Smooth muscle cell (in vitro differentiated cells): ENCODE results near the gene ERGIC3. TPM values are rescaled to one million over a fixed set of nuclear protein-coding genes. Genes with fewer than 3 reads are reported as not detected.
A peak's percentile ranks its signal among the peaks of the same experiment; 100 is the strongest.
"Not testable (repeated sequence)": the region's sequence is repeated elsewhere in the genome, so short reads cannot be mapped to it uniquely, and the experiment has no call there.

Experiments
- DNase-seq: peaks from one replicate; lab custom pipeline; 2025; ENCODE audit not compliant: unreplicated experiment; lab: John Stamatoyannopoulos, UW
- H2AFZ ChIP-seq: fragments of 200-600 bp; sonication (generic); 2 replicates; pipeline ENCODE4 v1.6.0; 2016; ENCODE audit warnings: antibody characterized with exemption, low read depth, mild to moderate bottlenecking
- H3F3A ChIP-seq: fragments of 200-600 bp; sonication (generic); 2 replicates; pipeline ENCODE4 v1.6.0; 2017; ENCODE audit warnings: antibody characterized with exemption, low read depth
- H3K27ac ChIP-seq: fragments of 200-600 bp; sonication (generic); 2 replicates; pipeline ENCODE4 v1.5.1; 2016; ENCODE audit warnings: low read depth, mild to moderate bottlenecking
- H3K27me3 ChIP-seq: fragments of 200-600 bp; sonication (generic); 2 replicates; pipeline ENCODE4 v1.6.1; 2016; ENCODE audit warnings: low read depth, mild to moderate bottlenecking
- H3K36me3 ChIP-seq: fragments of 200-600 bp; sonication (generic); 2 replicates; pipeline ENCODE4 v1.5.1; 2016; ENCODE audit warnings: low read depth
- H3K4me1 ChIP-seq: fragments of 200-600 bp; sonication (generic); 2 replicates; pipeline ENCODE4 v1.5.1; 2016; ENCODE audit warnings: low read depth
- H3K4me2 ChIP-seq: fragments of 200-600 bp; sonication (generic); 2 replicates; pipeline ENCODE4 v1.6.0; 2016; ENCODE audit warnings: mild to moderate bottlenecking
- H3K4me3 ChIP-seq: fragments of 200-600 bp; sonication (generic); 2 replicates; pipeline ENCODE4 v1.5.1; 2016; ENCODE audit warnings: mild to moderate bottlenecking
- H3K79me2 ChIP-seq: fragments of 200-600 bp; sonication (generic); 2 replicates; pipeline ENCODE4 v1.6.0; 2016; ENCODE audit warnings: low read depth, mild to moderate bottlenecking
- H3K9ac ChIP-seq: fragments of 200-600 bp; sonication (generic); 2 replicates; pipeline ENCODE4 v1.6.0; 2016; ENCODE audit warnings: low read depth
- H3K9me3 ChIP-seq: fragments of 200-600 bp; sonication (generic); replicated peaks from 2 replicates; pipeline ENCODE4 v1.5.1; 2016; ENCODE audit warnings: low read depth
- H4K20me1 ChIP-seq: fragments of 200-600 bp; sonication (generic); 2 replicates; pipeline ENCODE4 v1.6.0; 2016; ENCODE audit warnings: low read depth
- WGBS: methylation state at CpG from one replicate; pipeline ENCODE4 v1.1.7; 2016; ENCODE audit warnings: low lambda C conversion rate; 5-methylcytosine and 5-hydroxymethylcytosine counted together
- polyA plus RNA-seq: library from polyadenylated mRNA; unstranded; fragments of >200 nt; fragmentation: Nextera tagmentation; extraction: Ambion mirVana; gene quantifications from 2 replicates; pipeline ENCODE4 v1.2.1, GENCODE V29; 2016
- total RNA-seq: library from RNA; depleted of rRNA; stranded (reverse); fragments of >200 nt; gene quantifications from 2 replicates; pipeline ENCODE4 v1.2.3, GENCODE V29; 2014
- TF ChIP-seq, protein P1 (sequence below): fragments of 200-600 bp; sonication (generic); IDR thresholded peaks from 2 replicates; pipeline ENCODE4 v1.5.1; 2017; ENCODE audit warnings: borderline replicate concordance, mild to moderate bottlenecking, antibody characterized with exemption; ENCODE audit not compliant: insufficient read depth, poor library complexity, severe bottlenecking

ERGIC3 gene
- total and polyA plus RNA-seq, 2 experiments from 2014 or later: 245 to 252 TPM

- no peaks in the 10 kb centered on the region for H3K27me3 ChIP-seq
- WGBS: 42% methylated on average over 3 of the region's 3 CpGs
- H3K4me2 ChIP-seq: no peak overlapping the region
Measured at GRCh38 chr20:35515949-35516645, 25.8 kb upstream of the ERGIC3 start.

DNA sequence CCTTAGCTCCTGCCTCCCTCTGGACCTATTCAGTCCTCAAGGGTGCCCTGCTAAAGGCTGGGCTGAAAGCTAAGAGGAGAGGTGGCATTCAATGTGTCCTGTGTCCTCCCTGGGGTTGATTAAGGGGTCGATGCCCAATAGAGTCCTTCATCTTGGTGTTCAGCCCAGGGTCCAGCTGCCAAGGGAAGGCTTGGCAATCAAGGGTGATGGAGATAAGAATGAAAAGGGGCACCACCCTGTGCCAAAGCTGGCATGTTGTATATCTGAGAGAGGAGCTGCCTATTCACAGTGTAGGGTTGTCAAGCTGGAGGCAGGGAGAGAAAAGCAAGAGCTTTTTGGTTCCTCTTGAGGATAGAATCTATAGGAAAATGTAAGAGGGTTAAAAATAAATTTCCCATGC is 24.8 kb upstream of the ERGIC3 start:
- no peaks in the 10 kb centered on the region for H3K4me1 ChIP-seq
- no peaks in the 10 kb centered on the region for H4K20me1 ChIP-seq
- no peaks in the 10 kb centered on the region for H3K9me3 ChIP-seq
- H3K36me3 ChIP-seq: no peaks in the 10 kb centered on the region
- H3K9ac ChIP-seq: no peak overlapping the region
- no peak overlapping the region for H3K4me2 ChIP-seq
- no peak overlapping the region for H3K27ac ChIP-seq
- no peak overlapping the region for H3K4me3 ChIP-seq
- TF ChIP-seq, protein P1, sequence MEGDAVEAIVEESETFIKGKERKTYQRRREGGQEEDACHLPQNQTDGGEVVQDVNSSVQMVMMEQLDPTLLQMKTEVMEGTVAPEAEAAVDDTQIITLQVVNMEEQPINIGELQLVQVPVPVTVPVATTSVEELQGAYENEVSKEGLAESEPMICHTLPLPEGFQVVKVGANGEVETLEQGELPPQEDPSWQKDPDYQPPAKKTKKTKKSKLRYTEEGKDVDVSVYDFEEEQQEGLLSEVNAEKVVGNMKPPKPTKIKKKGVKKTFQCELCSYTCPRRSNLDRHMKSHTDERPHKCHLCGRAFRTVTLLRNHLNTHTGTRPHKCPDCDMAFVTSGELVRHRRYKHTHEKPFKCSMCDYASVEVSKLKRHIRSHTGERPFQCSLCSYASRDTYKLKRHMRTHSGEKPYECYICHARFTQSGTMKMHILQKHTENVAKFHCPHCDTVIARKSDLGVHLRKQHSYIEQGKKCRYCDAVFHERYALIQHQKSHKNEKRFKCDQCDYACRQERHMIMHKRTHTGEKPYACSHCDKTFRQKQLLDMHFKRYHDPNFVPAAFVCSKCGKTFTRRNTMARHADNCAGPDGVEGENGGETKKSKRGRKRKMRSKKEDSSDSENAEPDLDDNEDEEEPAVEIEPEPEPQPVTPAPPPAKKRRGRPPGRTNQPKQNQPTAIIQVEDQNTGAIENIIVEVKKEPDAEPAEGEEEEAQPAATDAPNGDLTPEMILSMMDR: no peak
- no peak for DNase-seq
- no peak overlapping the region for H2AFZ ChIP-seq
- H3K27me3 ChIP-seq: no peaks in the 10 kb centered on the region
- no peaks in the 10 kb centered on the region for H3K79me2 ChIP-seq
- WGBS: 95% methylated on average over 1 of the region's 1 CpG
- H3F3A ChIP-seq: peaks cover 4% of the 10 kb centered on the region

More at GRCh38 chr20:35515949-35516645, 25.8 kb upstream of the ERGIC3 start:
- Histone ChIP-seq H3F3A (peaks cover 4% of the 10 kb centered on the region), H3K27ac (peak overlapping the region; percentile 18), H3K9ac (no peak overlapping the region), H3K4me1 (no peaks in the 10 kb centered on the region), H3K79me2 (no peaks in the 10 kb centered on the region), H3K9me3 (no peaks in the 10 kb centered on the region), H3K4me3 (no peak overlapping the region), H3K36me3 (no peaks in the 10 kb centered on the region), H2AFZ (no peak overlapping the region), H4K20me1 (no peaks in the 10 kb centered on the region)
- DNase-seq: no peak
- TF ChIP-seq, protein P1: no peak

- not testable (repeated sequence) for H3K4me1 ChIP-seq, H3K79me2 ChIP-seq, H3K4me3 ChIP-seq, H3K9ac ChIP-seq, H3K4me2 ChIP-seq, H3K9me3 ChIP-seq, DNase-seq, H4K20me1 ChIP-seq, H3F3A ChIP-seq, H3K27me3 ChIP-seq, H3K27ac ChIP-seq, H2AFZ ChIP-seq, H3K36me3 ChIP-seq
- whole genome bisulfite sequencing: 95% methylated on average over 5 of the region's 5 CpGs
Measured at GRCh38 chr20:35517767-35518166, 24.1 kb upstream of the ERGIC3 start.

GRCh38 chr20:35518955-35519354 is 22.9 kb upstream of the ERGIC3 start:
- no peaks in the 10 kb centered on the region for H3K4me1 ChIP-seq
- 93% methylated on average over 9 of the region's 9 CpGs for WGBS
- H3K27ac ChIP-seq: no peak overlapping the region
- H3F3A ChIP-seq: peaks cover 4% of the 10 kb centered on the region
- H3K79me2 ChIP-seq: no peaks in the 10 kb centered on the region
- no peak overlapping the region for H2AFZ ChIP-seq
- H3K9me3 ChIP-seq: no peaks in the 10 kb centered on the region
- H4K20me1 ChIP-seq: no peaks in the 10 kb centered on the region
- H3K36me3 ChIP-seq: no peaks in the 10 kb centered on the region
- no peaks in the 10 kb centered on the region for H3K27me3 ChIP-seq
- no peak overlapping the region for H3K4me3 ChIP-seq
- no peak overlapping the region for H3K4me2 ChIP-seq
- DNase-seq: no peak
- H3K9ac ChIP-seq: no peak overlapping the region
- TF ChIP-seq, protein P1: no peak
